ENCODE data around the gene PRR35. TPM values are rescaled to one million over a fixed set of nuclear protein-coding genes. Genes with fewer than 3 reads are reported as not detected.

Gene PRR35
- total RNA-seq, 1 donor from 2014 or later, result not detected

DNA sequence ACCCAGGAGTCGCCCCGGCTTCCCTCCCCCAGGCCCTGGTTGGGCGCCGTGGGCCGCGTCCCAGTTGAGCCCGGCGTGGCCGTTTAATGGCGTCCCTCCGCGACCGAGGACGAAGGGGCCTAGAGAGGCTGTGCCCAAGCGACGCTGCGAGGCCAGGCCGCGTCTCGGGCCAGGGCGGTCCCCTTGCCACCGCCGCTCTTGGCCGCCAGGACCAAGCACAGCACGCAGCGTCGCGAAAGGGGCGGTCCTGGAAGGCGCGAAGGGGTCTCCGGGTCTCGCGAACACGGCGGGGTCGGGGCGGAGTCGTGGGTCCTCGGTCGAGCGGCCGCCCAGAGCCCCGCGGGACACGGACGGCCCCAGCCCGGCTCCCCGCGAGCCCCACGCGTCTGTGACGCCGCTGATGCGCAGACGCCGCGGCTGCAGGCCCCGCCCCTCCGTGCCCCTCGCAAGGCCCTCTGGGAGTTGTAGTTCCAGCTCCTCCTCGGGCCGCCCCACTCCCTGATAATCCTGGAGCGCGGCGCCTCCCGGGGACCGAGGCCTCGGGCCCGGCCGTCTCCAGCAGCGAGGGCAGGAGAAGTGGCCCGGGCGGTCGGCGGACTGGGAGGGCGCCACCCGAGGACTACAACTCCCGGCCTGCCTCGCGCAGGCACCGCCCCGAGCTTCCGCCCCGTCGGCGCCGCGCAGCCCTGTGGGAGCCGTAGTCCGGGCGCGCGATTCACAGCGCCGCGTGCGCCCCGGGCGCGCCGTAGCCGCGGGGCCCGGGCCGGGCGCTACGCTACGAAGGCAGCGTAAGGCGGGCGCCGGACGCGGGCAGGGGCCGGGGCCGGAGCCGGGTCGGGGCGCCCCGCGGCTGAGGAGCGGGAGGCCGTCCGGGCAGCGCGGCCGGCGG is 32.9 kb upstream of the PRR35 start, which contains the start of gene CAPN15:
Gene CAPN15, plus strand, starts transcription at position 698 of the 889 bp plus-strand sequence. CDS start 19,127 bp downstream, outside the sequence.
- no peak for DNase-seq (ENCODE audit: extremely low read depth, low read depth, low spot score)

DNA sequence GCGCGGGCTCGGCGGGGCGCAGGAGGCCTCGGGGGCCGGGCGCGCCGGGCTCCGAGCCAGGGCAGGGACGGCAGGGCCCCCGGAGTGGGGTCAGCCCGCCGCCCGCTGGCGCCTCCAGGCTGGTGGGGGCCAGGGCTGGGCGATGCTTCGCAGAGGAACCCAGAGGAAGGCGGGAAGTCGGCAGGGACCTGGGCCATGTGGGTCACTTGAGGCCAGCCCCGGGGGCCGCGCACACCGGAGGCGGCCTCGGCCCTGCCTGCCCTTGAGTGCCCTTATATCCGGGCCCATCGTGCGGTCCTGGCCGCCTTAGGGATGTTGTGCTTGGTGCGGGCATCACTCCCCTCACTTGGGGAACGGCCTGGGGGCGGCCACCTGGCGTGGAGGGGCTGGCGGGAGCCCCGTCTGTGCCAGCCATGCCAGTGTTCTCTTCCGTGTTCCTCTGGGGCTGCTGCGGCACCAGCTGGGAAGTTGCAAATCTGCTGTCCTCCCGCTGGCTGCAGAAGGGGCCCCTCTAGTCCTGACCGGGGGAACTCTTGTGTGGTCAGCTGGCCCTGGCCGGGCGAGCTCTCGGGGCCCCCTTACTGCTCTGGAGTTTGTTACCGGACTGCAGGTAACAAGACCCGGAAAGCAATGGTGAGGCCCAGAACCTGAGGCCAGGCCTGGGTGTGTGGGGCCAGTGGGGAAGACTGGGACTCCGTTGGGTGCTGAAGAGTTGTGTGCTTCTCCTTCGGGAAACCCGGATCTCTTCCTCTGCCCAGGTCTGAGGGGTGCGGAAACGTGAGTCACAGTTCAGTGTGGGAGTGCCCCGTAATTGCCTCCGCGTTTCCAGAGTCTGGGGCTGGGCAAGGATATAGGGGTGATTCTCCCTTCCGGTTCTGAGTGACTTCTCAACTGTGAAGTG is 31.8 kb upstream of the PRR35 start:
- DNase-seq (ENCODE audit: extremely low read depth, low read depth, low spot score), result no peak

DNA sequence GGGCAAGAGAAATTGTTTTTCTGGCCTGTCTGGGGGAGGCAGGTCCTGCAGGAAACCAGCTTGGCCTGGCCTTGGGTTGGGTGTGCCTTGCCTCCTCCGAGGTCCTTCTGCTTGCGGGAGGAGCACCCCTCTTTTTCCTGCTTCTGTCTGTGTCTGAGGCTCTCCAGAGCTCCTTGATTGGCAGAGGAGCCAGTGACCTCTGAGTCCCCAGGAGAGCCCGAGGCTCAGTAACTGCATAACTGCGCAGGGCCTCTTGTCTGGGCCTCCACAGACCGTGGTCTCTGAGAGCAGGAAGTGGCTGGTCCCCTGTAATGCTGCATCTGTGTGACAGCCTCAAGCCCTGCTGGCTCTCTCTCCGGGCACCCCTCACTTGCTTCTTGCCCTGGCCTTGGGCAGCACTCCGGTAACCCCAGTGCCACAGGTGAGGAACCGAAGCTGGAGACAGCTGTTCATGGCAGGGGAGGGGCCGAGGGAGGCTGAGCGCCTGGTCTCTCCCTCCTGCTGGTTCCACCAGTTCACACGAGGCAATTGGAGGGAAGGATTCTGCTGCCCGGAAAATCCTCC is 31.1 kb upstream of the PRR35 start:
- DNase-seq (ENCODE audit: extremely low read depth, low read depth, low spot score), result no peak

DNA sequence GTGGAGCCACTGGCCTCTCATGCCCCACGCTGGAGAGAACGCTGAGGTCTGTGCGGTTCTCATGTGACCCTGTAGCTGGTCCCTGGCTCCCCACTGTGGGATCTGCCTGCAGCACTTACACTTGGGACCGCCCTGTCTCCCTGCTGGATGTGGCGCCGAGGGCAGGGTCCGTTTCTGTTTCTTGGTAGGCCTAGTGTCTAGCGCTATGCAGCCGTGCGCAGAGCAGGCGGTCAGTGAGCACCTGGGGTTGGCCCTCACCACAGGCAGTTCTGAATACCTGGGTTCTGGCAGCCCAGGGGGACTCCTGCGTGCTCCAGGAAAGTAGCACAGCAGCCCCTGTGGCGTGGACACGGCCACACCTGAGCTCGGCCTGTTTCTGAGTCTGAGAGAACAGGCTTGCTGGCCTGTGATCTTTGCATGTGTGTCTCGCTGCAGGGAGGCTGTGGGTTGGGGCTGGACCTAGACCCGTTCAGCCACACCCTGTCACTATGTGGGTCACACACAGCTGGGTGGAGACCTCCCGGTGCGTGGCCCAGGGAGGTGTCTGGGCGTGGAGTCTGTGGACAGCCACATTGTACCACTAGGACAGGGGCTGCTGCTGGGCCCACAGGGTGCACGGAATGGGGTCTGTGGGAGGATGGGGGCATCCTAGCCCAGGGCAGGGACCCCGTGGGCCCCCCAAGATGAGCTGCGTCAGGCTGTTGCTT is 29.9 kb upstream of the PRR35 start:
- no peak for DNase-seq (ENCODE audit: extremely low read depth, low read depth, low spot score)

DNA sequence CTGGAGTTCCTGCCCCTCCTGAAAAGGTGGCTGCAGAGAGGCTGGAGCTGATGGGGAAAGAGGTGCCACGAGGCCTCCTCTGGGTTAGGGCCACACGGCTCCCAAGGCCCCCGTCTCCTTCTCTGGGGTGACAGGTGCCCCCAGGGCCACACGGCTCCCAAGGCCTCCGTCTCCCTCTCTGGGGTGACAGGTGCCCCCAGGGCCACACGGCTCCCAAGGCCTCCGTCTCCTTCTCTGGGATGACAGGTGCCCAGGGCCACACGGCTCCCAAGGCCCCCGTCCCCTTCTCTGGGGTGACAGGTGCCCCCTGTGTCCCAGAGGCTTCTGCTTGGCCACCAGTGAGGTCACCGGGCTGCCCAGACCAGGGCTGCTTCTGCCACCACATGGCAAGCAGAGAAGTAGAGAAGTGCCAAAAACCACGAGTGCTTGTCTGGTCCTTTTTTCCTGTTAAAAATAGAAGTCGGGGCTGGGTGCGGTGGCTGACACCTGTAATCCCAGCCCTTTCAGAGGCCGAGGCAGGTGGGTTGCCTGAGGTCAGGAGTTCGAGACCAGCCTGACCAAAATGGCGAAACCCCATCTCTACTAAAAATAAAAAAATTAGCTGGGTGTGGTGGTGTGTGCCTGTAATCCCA is 28.6 kb upstream of the PRR35 start:
- no peak for DNase-seq (ENCODE audit: extremely low read depth, low read depth, low spot score)

DNA sequence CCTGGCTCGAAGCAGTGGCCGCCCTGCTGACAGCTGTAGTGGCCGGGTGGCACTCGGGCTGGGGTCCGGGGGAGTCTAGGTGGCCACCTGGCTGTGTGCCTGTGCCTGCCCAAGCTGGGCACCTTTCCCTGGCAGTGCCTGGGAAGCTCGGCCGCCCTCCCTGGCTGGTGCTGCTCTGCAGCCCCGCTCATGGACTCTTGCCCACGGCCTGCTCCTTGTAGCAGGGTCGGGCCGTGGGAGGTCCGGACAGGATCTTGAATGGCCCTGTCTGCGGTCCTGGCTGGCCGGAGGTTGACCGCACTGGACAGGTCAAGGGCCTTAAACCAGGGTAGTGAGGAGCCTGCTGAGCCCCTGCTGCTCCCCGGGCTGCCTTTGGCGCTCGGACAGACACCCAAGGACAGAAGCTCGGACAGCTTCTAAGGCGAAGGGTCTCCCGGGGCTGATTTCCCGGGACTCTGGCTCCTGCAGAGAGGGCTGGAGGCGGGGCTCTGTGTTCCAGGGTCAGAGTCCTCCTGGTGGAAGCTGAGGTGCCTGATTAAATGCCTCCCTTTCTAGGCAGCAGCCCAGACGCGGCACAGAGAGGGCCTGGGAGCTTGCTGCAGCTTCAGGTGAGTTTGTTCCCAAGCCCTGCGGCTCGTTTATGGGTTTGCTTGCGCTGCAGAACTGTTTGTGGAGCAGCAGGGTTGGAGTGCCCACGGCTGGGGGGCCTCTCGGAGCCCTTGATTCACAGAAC is 26.6 kb upstream of the PRR35 start:
- DNase-seq (ENCODE audit: extremely low read depth, low read depth, low spot score), result no peak

DNA sequence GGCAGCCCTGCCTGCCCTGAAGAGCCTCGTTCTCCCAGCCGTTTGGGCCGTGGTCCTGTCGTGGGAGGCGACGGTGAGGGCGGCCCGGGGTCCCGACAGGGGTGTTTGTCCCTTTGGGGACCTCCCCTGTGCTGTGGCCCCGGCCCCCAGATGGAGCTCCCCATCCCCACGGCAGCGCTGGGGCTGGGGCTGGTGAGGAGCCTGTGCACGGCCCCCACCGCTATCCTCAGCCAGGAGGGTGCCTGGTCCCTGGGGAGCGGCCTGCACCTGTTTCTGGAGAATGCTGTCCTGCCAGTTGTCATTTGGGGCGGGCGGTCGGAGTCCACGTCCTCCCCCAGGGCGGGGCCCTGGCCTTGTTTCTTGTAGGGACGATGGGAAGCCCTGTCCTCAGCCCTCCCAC is 26.1 kb upstream of the PRR35 start:
- no peak for DNase-seq (ENCODE audit: extremely low read depth, low read depth, low spot score)

DNA sequence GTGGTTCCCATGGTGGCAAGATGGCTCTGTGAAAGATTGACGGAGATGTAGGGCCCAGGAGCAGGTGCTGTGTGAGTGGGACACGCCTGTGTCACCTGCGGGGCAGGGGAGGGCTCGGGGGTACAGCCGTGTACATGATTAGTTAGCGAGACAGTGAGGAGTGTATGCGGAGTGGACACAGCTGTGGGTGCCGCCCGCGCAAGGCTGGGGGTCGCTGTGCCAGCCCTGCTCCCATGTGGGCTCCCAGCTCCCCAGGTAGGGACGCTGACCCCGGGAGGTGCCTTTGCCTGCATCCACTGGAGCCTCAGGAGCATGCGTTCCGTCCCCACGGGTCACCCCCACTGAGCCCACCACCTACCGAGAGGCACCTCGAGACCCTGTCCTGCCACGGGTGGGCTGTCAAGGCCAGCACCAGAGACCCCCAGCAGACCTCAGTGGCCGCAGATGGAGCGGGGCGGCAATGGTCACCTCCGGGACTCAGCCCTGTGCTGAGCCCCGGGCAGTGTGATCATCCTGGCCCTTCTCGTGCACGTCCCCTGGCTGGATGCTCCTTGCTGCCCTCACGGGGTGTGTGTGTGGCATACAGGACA is 25.2 kb upstream of the PRR35 start:
- DNase-seq (ENCODE audit: extremely low read depth, low read depth, low spot score), result no peak

DNA sequence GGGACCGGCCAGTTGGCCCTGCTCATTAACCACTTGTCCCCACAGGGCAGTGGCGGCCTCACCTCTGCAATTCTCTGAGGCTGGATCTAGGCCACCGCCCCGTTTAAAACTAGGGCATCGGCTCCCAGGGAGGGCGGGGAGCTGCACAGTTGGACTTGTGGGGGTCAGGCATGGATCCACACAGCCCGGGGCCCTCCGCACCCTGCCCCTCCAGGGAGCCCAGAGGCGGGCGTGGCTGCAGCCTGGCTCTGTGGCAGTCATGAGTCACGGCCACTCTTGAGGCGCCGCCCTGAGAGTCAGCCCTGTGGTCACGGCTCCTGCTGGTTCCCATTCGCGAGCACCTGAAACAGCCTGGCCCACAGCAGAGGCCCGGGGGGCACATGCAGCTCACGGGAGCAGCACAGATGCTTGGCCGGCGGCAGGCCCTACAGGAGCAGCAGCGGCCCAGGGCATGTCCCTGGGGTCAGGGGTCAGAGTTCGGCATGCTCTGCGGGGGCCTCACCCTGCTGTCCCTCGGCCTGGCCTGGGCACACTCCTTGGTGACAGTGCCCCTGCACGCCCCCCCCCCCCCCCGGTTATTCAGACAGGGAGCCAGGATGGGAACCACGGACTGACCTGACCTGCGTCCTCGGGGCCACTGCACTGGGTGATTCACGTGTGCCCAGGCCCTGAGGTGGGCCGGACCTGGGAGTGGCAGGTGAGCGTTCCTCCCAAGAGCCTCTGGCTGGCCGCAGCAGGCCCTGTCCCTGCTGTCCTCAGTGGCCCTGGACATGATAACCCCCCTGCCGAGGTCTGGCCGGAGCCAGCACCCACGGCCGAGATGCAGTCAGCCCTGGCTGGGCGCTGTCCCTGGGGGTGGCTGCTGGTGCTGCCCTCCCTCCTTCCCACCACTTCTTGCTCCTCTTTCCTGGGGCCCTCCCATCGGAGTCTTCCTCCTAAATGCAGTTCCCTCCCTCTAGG is 24.5 kb upstream of the PRR35 start:
- DNase-seq (ENCODE audit: extremely low read depth, low read depth, low spot score), result no peak

DNA sequence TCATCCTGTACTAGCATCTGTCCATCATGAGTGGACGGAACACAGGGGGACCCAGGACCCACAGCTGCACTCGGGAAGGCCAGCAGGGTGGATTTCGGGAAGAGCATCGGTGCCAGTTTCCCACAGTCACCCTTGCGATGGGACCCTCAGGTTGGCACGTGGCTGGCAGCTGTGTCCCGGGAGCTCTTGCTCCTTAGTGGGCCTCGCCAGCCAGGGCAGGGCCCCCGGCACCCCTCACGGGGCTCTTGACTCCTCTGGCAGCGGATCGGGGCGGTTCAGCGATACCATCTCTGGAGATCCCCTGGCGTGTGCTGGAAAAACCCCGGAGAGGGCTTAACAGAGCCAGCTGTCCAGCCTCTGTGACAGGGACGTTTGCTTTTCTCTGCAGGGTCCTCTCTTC is 23.4 kb upstream of the PRR35 start:
- DNase-seq (ENCODE audit: extremely low read depth, low read depth, low spot score), result no peak

DNA sequence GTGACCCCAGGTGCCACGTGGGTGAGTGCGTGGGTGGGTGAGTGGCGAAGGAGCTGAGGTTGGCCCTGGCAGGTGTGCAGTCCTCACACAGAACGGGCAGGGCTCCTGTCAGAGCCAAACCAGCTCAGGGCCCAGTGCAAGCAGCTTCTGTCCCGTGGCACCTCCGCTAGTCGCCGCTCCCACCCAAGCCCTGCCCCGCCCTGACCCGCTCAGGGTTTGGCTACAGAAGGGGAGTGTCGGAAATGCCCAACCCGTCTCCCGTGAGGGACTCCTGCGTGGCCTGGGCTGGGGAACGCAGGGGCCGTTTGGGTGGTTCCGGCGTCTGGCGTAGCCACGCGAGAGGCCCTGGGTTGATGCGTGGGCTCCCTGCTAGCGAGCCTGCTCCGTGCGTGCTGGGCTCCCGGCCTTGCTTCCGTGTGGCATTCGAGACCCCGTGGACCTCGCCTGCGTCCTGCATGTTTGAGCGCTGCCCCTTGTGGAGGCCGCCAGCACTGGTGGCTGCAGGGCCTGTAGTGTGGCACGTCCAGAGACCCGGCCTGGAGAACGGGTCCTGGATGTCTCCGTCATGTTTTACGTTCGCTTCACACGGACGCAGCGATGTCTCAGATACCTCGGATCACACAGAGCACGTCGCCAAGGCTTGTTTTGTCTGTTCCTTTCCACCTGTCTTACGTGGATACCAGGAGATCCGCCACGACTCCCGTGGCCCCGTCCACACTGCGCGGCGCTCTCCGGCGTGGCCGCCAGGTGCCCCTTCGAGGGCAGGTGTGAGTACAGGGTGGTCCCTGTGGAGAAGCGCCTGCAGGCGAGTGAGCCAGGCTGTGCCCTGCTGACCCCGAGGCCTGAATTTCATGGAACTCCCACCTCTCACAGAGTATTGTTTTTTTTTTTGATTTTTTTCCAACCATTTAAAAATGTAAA is 22.5 kb upstream of the PRR35 start:
- DNase-seq (ENCODE audit: extremely low read depth, low read depth, low spot score), result no peak

DNA sequence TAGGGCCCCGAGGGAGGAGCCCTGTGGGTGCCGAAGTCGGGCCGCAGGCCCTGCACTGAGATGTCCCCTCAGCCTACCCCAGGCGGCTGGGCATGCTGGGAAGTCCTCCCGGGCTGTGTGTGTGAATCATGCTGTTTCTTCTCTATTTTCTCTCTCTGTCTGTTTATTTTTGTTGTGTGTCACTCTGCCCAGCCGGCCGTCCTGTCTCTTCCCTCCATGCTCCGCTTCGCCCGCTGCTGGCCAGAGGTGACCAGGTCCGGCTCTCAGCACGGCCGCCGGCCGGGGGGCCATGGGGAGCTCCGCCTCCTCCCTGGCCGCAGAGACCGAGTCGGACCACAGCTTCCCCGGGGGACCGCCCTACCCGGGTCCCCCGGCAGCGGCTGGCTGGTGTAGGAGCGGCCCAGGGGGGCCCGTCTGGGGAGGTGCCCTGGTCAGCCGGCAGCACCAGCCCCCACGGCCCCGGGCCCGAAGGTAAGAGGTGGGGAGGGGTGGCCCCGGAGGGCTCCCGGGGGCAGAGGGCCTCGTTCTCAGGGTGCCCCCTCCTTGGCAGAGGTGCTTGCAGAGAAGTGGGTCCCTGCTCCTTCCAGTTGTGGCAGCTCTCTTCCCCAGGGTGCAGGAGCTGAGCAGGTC is 20.2 kb upstream of the PRR35 start:
- DNase-seq (ENCODE audit: extremely low read depth, low read depth, low spot score), result no peak

DNA sequence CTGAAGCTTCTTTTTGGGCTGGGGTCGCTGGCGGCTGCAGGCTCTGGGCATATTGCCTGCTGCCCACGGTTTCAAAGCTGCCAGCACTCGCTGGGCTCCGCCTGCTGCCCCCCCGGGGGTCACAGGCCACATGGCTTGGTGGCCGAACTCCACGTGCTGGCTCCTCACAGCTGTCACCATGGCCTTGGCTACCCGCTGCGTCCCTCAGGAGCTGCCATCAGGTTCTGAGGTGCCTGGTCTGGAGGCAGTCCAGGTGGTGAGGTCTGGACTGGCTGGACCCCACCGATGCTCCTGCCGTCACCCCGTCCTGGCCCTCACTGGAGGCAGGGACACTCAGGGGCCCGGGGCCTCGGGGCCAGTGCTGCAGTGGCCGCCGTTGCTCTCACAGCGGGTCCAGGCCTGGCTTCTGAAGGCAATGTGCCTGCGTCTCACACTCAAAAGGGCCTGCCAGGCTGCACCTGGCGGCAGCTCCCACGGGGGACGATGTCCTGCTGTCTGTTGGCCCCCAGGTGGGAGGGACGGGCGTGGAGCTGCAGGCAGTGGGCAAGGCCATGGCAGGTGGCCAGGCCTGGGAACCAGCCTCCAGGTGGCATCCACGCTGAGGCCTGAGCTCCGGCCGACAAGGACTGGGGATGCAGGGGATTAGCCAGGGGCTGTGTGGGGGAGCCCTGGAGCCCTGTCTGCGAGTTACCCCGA is 19.4 kb upstream of the PRR35 start:
- no peak for DNase-seq (ENCODE audit: extremely low read depth, low read depth, low spot score)

DNA sequence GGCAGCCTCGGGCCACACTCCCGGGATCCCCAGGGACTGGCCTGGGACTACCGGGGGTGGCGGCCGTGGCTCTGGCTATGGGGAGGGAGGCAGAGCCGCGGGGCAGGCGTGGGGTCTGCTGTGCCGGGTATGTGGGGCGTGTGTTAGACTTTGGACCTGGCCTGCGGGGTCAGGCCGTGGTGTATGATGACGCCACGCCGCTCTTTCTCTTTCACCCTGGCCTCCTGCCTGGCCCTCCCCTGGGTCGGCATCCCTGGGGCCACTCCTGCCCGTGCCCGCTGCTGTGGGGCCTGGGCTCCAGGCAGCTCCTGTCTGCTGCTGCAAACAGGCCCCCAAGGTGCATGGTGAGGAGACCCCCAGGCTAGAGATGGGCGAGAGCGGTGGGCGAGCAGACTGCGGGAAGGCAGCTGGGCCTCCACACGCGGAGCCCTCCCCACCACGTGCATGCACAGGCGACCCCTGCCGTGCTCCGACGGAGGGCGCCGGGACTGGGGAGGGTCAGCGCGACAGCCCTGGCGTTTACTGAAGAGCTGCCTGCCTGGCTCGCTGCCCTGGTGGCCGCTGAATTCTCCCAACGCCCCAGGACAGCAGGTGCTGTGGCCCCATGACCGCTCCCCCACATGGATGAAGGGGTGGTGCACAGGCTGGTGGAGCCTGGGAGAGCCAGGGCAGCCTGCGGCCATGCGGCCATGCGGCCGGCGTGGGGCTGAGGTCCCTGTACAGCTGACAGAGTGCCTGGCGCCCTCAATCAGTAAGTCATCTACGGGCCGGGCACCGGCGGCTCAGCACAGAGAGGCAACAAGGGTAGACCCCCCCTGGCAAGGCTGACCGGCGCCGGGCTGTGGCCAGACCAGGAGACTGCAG is 16.7 kb upstream of the PRR35 start:
- no peak for DNase-seq (ENCODE audit: extremely low read depth, low read depth, low spot score)

DNA sequence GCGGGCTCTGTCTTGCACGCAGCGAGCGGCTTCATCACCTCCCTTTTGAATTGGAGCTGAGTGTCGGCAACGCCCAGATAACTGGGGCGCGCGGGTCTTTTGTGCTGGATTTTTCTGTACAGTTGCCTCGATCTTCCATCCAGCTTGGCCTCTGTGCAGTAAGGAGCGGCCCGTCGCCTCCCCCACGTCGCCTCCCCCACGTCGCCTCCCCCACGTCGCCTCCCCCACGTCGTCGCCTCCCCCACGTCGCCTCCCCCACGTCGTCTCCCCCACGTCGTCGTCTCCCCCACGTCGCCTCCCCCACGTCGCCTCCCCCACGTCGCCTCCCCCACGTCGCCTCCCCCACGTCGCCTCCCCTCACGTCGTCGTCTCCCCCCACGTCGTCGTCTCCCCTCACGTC is 15.7 kb upstream of the PRR35 start:
- DNase-seq (ENCODE audit: extremely low read depth, low read depth, low spot score), result no peak
